Ovary (tissue), 9 donors: ENCODE results near the gene ADGRB3. TPM values are rescaled to one million over a fixed set of nuclear protein-coding genes. Genes with fewer than 3 reads are reported as not detected.

Experiments
- DNase-seq, 5 donors: peaks; one replicate each; pipeline ENCODE4 v3.0.0-alpha.2; 2019 to 2020
- H3K27ac ChIP-seq, 2 donors: fragments of 200-600 bp; one replicate each; pipeline versions ENCODE4 v1.5.1 to v1.8.0; 2019 to 2022
- H3K27me3 ChIP-seq: fragments of 200-600 bp; one replicate; pipeline ENCODE4 v1.8.0; 2022
- H3K36me3 ChIP-seq: fragments of 200-600 bp; sonication (generic); one replicate; pipeline ENCODE4 v1.5.1; 2019
- H3K4me1 ChIP-seq: one replicate; pipeline ENCODE4 v1.8.1; 2013; ENCODE audit warnings: mild to moderate bottlenecking, moderate library complexity; ENCODE audit not compliant: insufficient read depth
- H3K4me3 ChIP-seq: fragments of 200-600 bp; sonication (generic); one replicate; pipeline ENCODE4 v1.5.1; 2017
- H3K9me3 ChIP-seq, 2 donors: fragments of 200-600 bp in 1 of 2; sonication (generic) in 1 of 2; one replicate each; pipeline versions ENCODE4 v1.5.1 to v1.8.1; 2013 to 2019; ENCODE audit warnings: mild to moderate bottlenecking in 1 of 2, moderate library complexity in 1 of 2
- CTCF ChIP-seq, 3 donors: fragments of 450-650 bp in 2 of 3; fragments of 200-600 bp in 1 of 3; IDR thresholded peaks; one replicate each; pipeline versions ENCODE4 v1.5.1 to v1.8.0; 2016 to 2022; ENCODE audit warnings: antibody characterized with exemption in 3 of 3, mild to moderate bottlenecking in 1 of 3
- EP300 ChIP-seq: sonication (generic); formaldehyde crosslinking; IDR thresholded peaks from one replicate; pipeline ENCODE4 v1.6.1; 2017; ENCODE audit warnings: antibody characterized with exemption
- POLR2A ChIP-seq: fragments of 450-650 bp; IDR thresholded peaks from one replicate; pipeline ENCODE4 v1.6.1; 2017; ENCODE audit warnings: antibody characterized with exemption, mild to moderate bottlenecking, moderate library complexity
- WGBS, 3 donors: extraction: QIAGEN DNeasy Blood & Tissue Kit in 1 of 3; methylation state at CpG; one replicate each; pipeline versions ENCODE4 v1.1.5 to v1.1.7; 2013 to 2017; 5-methylcytosine and 5-hydroxymethylcytosine counted together
- intact Hi-C, 4 donors: fragments of 100-400 bp; cut with DNase I; formaldehyde crosslinking; loops; one replicate each; pipeline versions ENCODE4 v1.11.0 to v1.15.1; 2022 to 2023
- polyA plus RNA-seq, 2 donors: library from polyadenylated mRNA; stranded (reverse); fragments of 200-250 nt in 1 of 2; fragments of 350-450 nt in 1 of 2; fragmentation: Illumina TruSeq in 1 of 2; extraction: RNeasy Lipid Tissue Mini Kit (QIAGEN cat#74804) in 1 of 2; gene quantifications; one replicate each; pipeline ENCODE4 v1.2.3, GENCODE V29; 2013 to 2014
- total RNA-seq, 7 donors: library from RNA; depleted of rRNA in 2 of 7; stranded (reverse); fragments of >200 nt in 2 of 7; fragmentation: NEBNext Ultra II Directional in 3 of 7; extraction: Animal tissue kit (Norgen Biotek cat#: 25700) in 3 of 7; gene quantifications; one replicate each; pipeline versions ENCODE4 v1.1.0 to v1.2.4, GENCODE V29; 2016 to 2023
- donor health status: DM: no; HTN: no; CAD: no; lungs with moderate emphysema.
- donor health status: DM: no; HTN: no; CAD: no.
- donor health status: Bipolar disorder and iron deficiency.
- donor health status: DM: yes; HTN: yes; CAD: no.
- donor health status: DM: no; HTN: no; CAD: no.
- donor health status: DM: yes; HTN: yes; CAD: no.

The ADGRB3 gene
- total and polyA plus RNA-seq, 9 donors, result 0.28 to 3.0 (median 1.4) TPM

- no peaks in the 10 kb centered on the region for H3K4me1 ChIP-seq
- H3K27me3 ChIP-seq, result no peaks in the 10 kb centered on the region
- no peak for DNase-seq
- no peak overlapping the region for H3K4me3 ChIP-seq
- intact Hi-C loops, result no loop called here
- no peaks in the 10 kb centered on the region for H3K9me3 ChIP-seq
- no peak overlapping the region for H3K27ac ChIP-seq
- no peaks in the 10 kb centered on the region for H3K36me3 ChIP-seq
- TF ChIP-seq CTCF (IDR thresholded peaks at IDR 0.05), result no peak
- no peak for TF ChIP-seq EP300
- no peak for TF ChIP-seq POLR2A
Observed at GRCh38 chr6:68826501-68826900, 191.4 kb downstream of the ADGRB3 start.

GRCh38 chr6:68834551-68834950 is 199.5 kb downstream of the ADGRB3 start:
- H3K36me3 ChIP-seq, result no peaks in the 10 kb centered on the region

GRCh38 chr6:68838571-68838970 is 203.5 kb downstream of the ADGRB3 start:
- no peak overlapping the region for H3K27ac ChIP-seq
- H3K9me3 ChIP-seq, result no peaks in the 10 kb centered on the region
- DNase-seq, result no peak
- no peaks in the 10 kb centered on the region for H3K27me3 ChIP-seq
- no peaks in the 10 kb centered on the region for H3K4me1 ChIP-seq
- no peak for TF ChIP-seq EP300
- TF ChIP-seq CTCF (IDR thresholded peaks at IDR 0.05), result no peak
- TF ChIP-seq POLR2A, result no peak
- H3K36me3 ChIP-seq, result no peaks in the 10 kb centered on the region
- H3K4me3 ChIP-seq, result no peak overlapping the region
- intact Hi-C loops, result no loop called here

More at GRCh38 chr6:68834551-68834950, 199.5 kb downstream of the ADGRB3 start:
- WGBS, 3 donors, result 12 to 39% (median 14%) methylated on average over 5 of the region's 5 CpGs
- intact Hi-C loops, result no loop called here
- Histone ChIP-seq H3K27me3 (no peaks in the 10 kb centered on the region), H3K9me3 (no peaks in the 10 kb centered on the region), H3K4me3 (no peak overlapping the region), H3K27ac (no peak overlapping the region), H3K4me1 (no peaks in the 10 kb centered on the region)
- no peak for DNase-seq
- TF ChIP-seq POLR2A (no peak), CTCF (IDR thresholded peaks at IDR 0.05) (no peak), EP300 (no peak)

GRCh38 chr6:68852791-68853190 is 217.7 kb downstream of the ADGRB3 start:
- H3K27me3 ChIP-seq, result no peaks in the 10 kb centered on the region
- no peak for DNase-seq
- no peaks in the 10 kb centered on the region for H3K36me3 ChIP-seq
- H3K27ac ChIP-seq, result no peak overlapping the region
- H3K4me3 ChIP-seq, result no peak overlapping the region
- intact Hi-C loops, result no loop called here
- no peaks in the 10 kb centered on the region for H3K4me1 ChIP-seq
- TF ChIP-seq CTCF (IDR thresholded peaks at IDR 0.05) (no peak), EP300 (no peak), POLR2A (no peak)
- H3K9me3 ChIP-seq, result no peaks in the 10 kb centered on the region

- Histone ChIP-seq H3K27me3 (no peaks in the 10 kb centered on the region), H3K36me3 (no peaks in the 10 kb centered on the region), H3K4me1 (no peaks in the 10 kb centered on the region), H3K9me3 (peaks cover 0 to 3% of the 10 kb centered on the region in 2 donors), H3K27ac (no peak overlapping the region), H3K4me3 (no peak overlapping the region)
- 86 to 91% (median 88%) methylated on average over 1 of the region's 1 CpG for WGBS, 3 donors
- intact Hi-C loops, result no loop called here
- DNase-seq, result no peak
- TF ChIP-seq POLR2A, result no peak
- no peak for TF ChIP-seq CTCF (IDR thresholded peaks at IDR 0.05)
- no peak for TF ChIP-seq EP300
Observed at GRCh38 chr6:68859233-68859632, 224.2 kb downstream of the ADGRB3 start.
